Activated naive CD4-positive, alpha-beta T cell treated with anti-CD3 and anti-CD28 coated beads, Interleukin-2, amount 10 ng/mL, durations not matched to agents 7 days and 5 days (primary cell): ENCODE data around the gene CARD8.

ENCODE experiments used
- CTCF ChIA-PET: fragments of 350-600 bp; sonication (Branson Sonifier 250); formaldehyde crosslinking; loops from one replicate; lab custom pipeline; 2021; ENCODE audit warnings: antibody characterized with exemption; lab: Charles Lee
- DNase-seq: peaks from one replicate; pipeline ENCODE4 v3.0.0-alpha.2; 2020
- H3K27ac Mint-ChIP-seq: one replicate; pipeline ENCODE4 v1.8.0; 2021; ENCODE audit warnings: mild to moderate bottlenecking, moderate library complexity, mixed read lengths
- H3K27me3 Mint-ChIP-seq: one replicate; pipeline ENCODE4 v1.8.0; 2021; ENCODE audit warnings: mild to moderate bottlenecking, mixed read lengths
- H3K36me3 Mint-ChIP-seq: one replicate; pipeline ENCODE4 v1.8.0; 2021; ENCODE audit warnings: mixed read lengths
- H3K4me1 Mint-ChIP-seq: one replicate; pipeline ENCODE4 v1.8.0; 2021; ENCODE audit warnings: mixed read lengths
- H3K4me3 Mint-ChIP-seq: one replicate; pipeline ENCODE4 v1.8.0; 2021; ENCODE audit warnings: mild to moderate bottlenecking, moderate library complexity, mixed read lengths
- H3K9me3 Mint-ChIP-seq: one replicate; pipeline ENCODE4 v1.8.0; 2021; ENCODE audit warnings: mixed read lengths

CARD8 gene

GRCh38 chr19:48168689-48169088, 87.0 kb downstream of the CARD8 start:
- H3K27ac Mint-ChIP-seq: peak overlapping the region; percentile 99
- H3K4me1 Mint-ChIP-seq: peaks cover 40% of the 10 kb centered on the region
- CTCF ChIA-PET: no interaction called here
- DNase-seq: no peak
- peaks cover 27% of the 10 kb centered on the region for H3K36me3 Mint-ChIP-seq
- H3K4me3 Mint-ChIP-seq: peak overlapping the region; percentile 100
- H3K27me3 Mint-ChIP-seq: no peaks in the 10 kb centered on the region
- H3K9me3 Mint-ChIP-seq: no peaks in the 10 kb centered on the region

DNA sequence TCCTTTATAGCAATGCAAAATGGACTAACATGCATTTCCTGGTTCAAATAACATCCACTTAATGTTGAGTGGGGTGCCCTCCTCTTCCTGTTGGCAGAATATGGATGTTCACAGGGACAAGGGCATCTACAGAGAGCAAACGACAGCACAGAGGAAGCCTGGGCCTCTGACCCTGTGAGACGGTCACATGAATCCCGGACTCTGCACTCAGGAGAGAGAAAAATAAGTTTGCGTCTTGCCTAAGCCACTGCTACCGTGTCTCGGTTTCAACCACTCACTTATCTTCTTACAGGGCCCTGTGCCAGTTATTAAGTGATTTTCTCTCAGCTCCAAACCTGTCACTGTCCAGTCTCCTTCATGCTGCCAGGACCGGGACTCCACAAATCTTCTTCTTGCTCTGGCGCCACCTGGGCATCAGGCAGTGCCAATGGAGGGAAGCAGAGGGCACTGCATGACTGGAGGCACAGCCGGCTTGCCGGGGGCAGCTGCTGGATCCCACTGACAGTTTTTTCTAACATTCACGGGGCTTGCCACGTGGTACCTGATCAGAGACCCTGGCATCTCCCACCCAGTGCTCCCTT, 97.4 kb downstream of the CARD8 start:
- H3K27me3 Mint-ChIP-seq: no peaks in the 10 kb centered on the region
- no peak for DNase-seq
- no peak overlapping the region for H3K4me3 Mint-ChIP-seq
- peaks cover 59% of the 10 kb centered on the region for H3K36me3 Mint-ChIP-seq
- CTCF ChIA-PET: no interaction called here
- H3K9me3 Mint-ChIP-seq: no peaks in the 10 kb centered on the region
- no peaks in the 10 kb centered on the region for H3K4me1 Mint-ChIP-seq
- H3K27ac Mint-ChIP-seq: no peak overlapping the region
